Ectodermal cell (in vitro differentiated cells): ENCODE data around the gene MFAP4.
"Not testable (repeated sequence)": the region's sequence is repeated elsewhere in the genome, so short reads cannot be mapped to it uniquely, and the experiment has no call there.

Experiments used
- H3K27ac ChIP-seq: 2 replicates; pipeline ENCODE4 v1.7.0; 2013; ENCODE audit warnings: mild to moderate bottlenecking, low read depth, low read length; ENCODE audit not compliant: insufficient read depth, poor library complexity, severe bottlenecking
- H3K27me3 ChIP-seq: 2 replicates; pipeline ENCODE4 v1.7.0; 2013; ENCODE audit warnings: mild to moderate bottlenecking, low read length; ENCODE audit not compliant: insufficient read depth, control insufficient read depth, poor library complexity, severe bottlenecking
- H3K36me3 ChIP-seq: one replicate; pipeline ENCODE4 v1.7.0; 2013; ENCODE audit warnings: low read length; ENCODE audit not compliant: control insufficient read depth, insufficient read depth
- H3K4me1 ChIP-seq: one replicate; pipeline ENCODE4 v1.7.0; 2013; ENCODE audit warnings: low read length; ENCODE audit not compliant: control insufficient read depth, insufficient read depth
- H3K4me3 ChIP-seq: 2 replicates; pipeline ENCODE4 v1.7.0; 2013; ENCODE audit warnings: low read depth, low read length, control low read depth; ENCODE audit not compliant: insufficient read depth
- H3K9me3 ChIP-seq: 2 replicates; pipeline ENCODE4 v1.7.0; 2013; ENCODE audit warnings: mild to moderate bottlenecking, low read length, moderate library complexity; ENCODE audit not compliant: control insufficient read depth
- WGBS, 2 experiments: methylation state at CpG; one replicate each; pipeline ENCODE4 v1.1.7; 2013; ENCODE audit warnings: missing lambda C conversion rate in 2 of 2; 5-methylcytosine and 5-hydroxymethylcytosine counted together

MFAP4 gene

GRCh38 chr17:19353401-19353800 is 33.6 kb downstream of the MFAP4 start:
- H3K4me1 ChIP-seq, H3K27me3 ChIP-seq, H3K9me3 ChIP-seq, H3K36me3 ChIP-seq, H3K4me3 ChIP-seq, H3K27ac ChIP-seq: not testable (repeated sequence)
- WGBS, 2 experiments, result 94 to 96% methylated on average over 11 of the region's 11 CpGs

- H3K4me3 ChIP-seq, result no peak overlapping the region
- no peak overlapping the region for H3K27ac ChIP-seq
- 95 to 96% methylated on average over 9 of the region's 9 CpGs for WGBS, 2 experiments
- H3K27me3 ChIP-seq, result no peaks in the 10 kb centered on the region
- H3K4me1 ChIP-seq, result no peaks in the 10 kb centered on the region
- H3K36me3 ChIP-seq, result no peaks in the 10 kb centered on the region
- H3K9me3 ChIP-seq, result no peaks in the 10 kb centered on the region
Observed at GRCh38 chr17:19348806-19349205, 38.2 kb downstream of the MFAP4 start.

GRCh38 chr17:19348081-19348650 is 38.8 kb downstream of the MFAP4 start:
- no peak overlapping the region for H3K4me3 ChIP-seq
- no peaks in the 10 kb centered on the region for H3K27me3 ChIP-seq
- H3K4me1 ChIP-seq, result no peaks in the 10 kb centered on the region
- no peak overlapping the region for H3K27ac ChIP-seq
- H3K9me3 ChIP-seq, result no peaks in the 10 kb centered on the region
- 94% methylated on average over 9 of the region's 9 CpGs for WGBS, 2 experiments
- H3K36me3 ChIP-seq, result no peaks in the 10 kb centered on the region

- Histone ChIP-seq H3K27ac (no peak overlapping the region), H3K9me3 (no peaks in the 10 kb centered on the region)
- 93 to 95% methylated on average over 13 of the region's 13 CpGs for WGBS, 2 experiments
Observed at GRCh38 chr17:19347323-19348080, 39.5 kb downstream of the MFAP4 start.

GRCh38 chr17:19346351-19347255 is 40.4 kb downstream of the MFAP4 start:
- Histone ChIP-seq H3K4me3 (no peak overlapping the region), H3K27ac (no peak overlapping the region), H3K9me3 (no peaks in the 10 kb centered on the region), H3K27me3 (no peaks in the 10 kb centered on the region), H3K4me1 (peaks cover 13% of the 10 kb centered on the region), H3K36me3 (no peaks in the 10 kb centered on the region)
- 90 to 91% methylated on average over 19 of the region's 19 CpGs for WGBS, 2 experiments

More at GRCh38 chr17:19347323-19348080, 39.5 kb downstream of the MFAP4 start:
- Histone ChIP-seq H3K36me3 (no peaks in the 10 kb centered on the region), H3K4me3 (no peak overlapping the region), H3K27me3 (no peaks in the 10 kb centered on the region), H3K4me1 (peaks cover 4% of the 10 kb centered on the region)

- no peak overlapping the region for H3K27ac ChIP-seq
- WGBS, 2 experiments, result 92 to 93% methylated on average over 13 of the region's 13 CpGs
Observed at GRCh38 chr17:19345486-19346350, 41.3 kb downstream of the MFAP4 start.

GRCh38 chr17:19345067-19345460 is 41.9 kb downstream of the MFAP4 start:
- no peak overlapping the region for H3K27ac ChIP-seq
- H3K27me3 ChIP-seq, result no peaks in the 10 kb centered on the region
- H3K9me3 ChIP-seq, result no peaks in the 10 kb centered on the region
- whole genome bisulfite sequencing, 2 experiments, result 95 to 96% methylated on average over 7 of the region's 7 CpGs
- peaks cover 15% of the 10 kb centered on the region for H3K4me1 ChIP-seq
- H3K4me3 ChIP-seq, result no peak overlapping the region
- H3K36me3 ChIP-seq, result no peaks in the 10 kb centered on the region

More at GRCh38 chr17:19345486-19346350, 41.3 kb downstream of the MFAP4 start:
- Histone ChIP-seq H3K27me3 (no peaks in the 10 kb centered on the region), H3K9me3 (no peaks in the 10 kb centered on the region), H3K4me3 (no peak overlapping the region), H3K36me3 (no peaks in the 10 kb centered on the region), H3K4me1 (peaks cover 15% of the 10 kb centered on the region)

- no peaks in the 10 kb centered on the region for H3K27me3 ChIP-seq
- no peak overlapping the region for H3K27ac ChIP-seq
- no peaks in the 10 kb centered on the region for H3K36me3 ChIP-seq
- WGBS, 2 experiments, result 95% methylated on average over 40 of the region's 40 CpGs
- no peaks in the 10 kb centered on the region for H3K9me3 ChIP-seq
- no peak overlapping the region for H3K4me3 ChIP-seq
- H3K4me1 ChIP-seq, result peaks cover 15% of the 10 kb centered on the region
Observed at GRCh38 chr17:19344311-19345066, 42.5 kb downstream of the MFAP4 start.

- Histone ChIP-seq H3K27me3 (no peaks in the 10 kb centered on the region), H3K9me3 (no peaks in the 10 kb centered on the region), H3K36me3 (no peaks in the 10 kb centered on the region), H3K4me1 (peaks cover 15% of the 10 kb centered on the region), H3K27ac (no peak overlapping the region), H3K4me3 (no peak overlapping the region)
- 90 to 91% methylated on average over 12 to 13 of the region's 13 CpGs for WGBS, 2 experiments
Observed at GRCh38 chr17:19343671-19344151, 43.3 kb downstream of the MFAP4 start.
